T-helper 22 cell (primary cell): Measurements from ENCODE around the gene MICU2.

Experiments used
- DNase-seq: peaks from one replicate; pipeline ENCODE4 v3.0.0-alpha.2; 2020; ENCODE audit warnings: low read depth

MICU2 gene

GRCh38 chr13:21544515-21544914 lies 59.5 kb downstream of the MICU2 start:
- DNase-seq: no peak

GRCh38 chr13:21542563-21542962 lies 61.4 kb downstream of the MICU2 start:
- DNase-seq: no peak

- DNase-seq: no peak
These were observed 62.0 kb downstream of the MICU2 start for GRCh38 chr13:21541980-21542379.

GRCh38 chr13:21541271-21541670 lies 62.7 kb downstream of the MICU2 start:
- no peak for DNase-seq

- DNase-seq: no peak
These were observed 64.3 kb downstream of the MICU2 start for GRCh38 chr13:21539687-21540086.

GRCh38 chr13:21538753-21539152 lies 65.2 kb downstream of the MICU2 start:
- DNase-seq: no peak

- no peak for DNase-seq
These were observed 65.7 kb downstream of the MICU2 start for GRCh38 chr13:21538280-21538679.

GRCh38 chr13:21537105-21537504 lies 66.9 kb downstream of the MICU2 start:
- no peak for DNase-seq

- DNase-seq: no peak
These were observed 69.2 kb downstream of the MICU2 start for GRCh38 chr13:21534760-21535159.

GRCh38 chr13:21531455-21531854 lies 72.5 kb downstream of the MICU2 start:
- no peak for DNase-seq

- no peak for DNase-seq
These were observed 73.3 kb downstream of the MICU2 start for GRCh38 chr13:21530656-21531055.

GRCh38 chr13:21529146-21529893 lies 74.7 kb downstream of the MICU2 start:
- no peak for DNase-seq

- no peak for DNase-seq
These were observed 75.4 kb downstream of the MICU2 start for GRCh38 chr13:21528616-21529015.

- DNase-seq: no peak
These were observed 77.0 kb downstream of the MICU2 start for GRCh38 chr13:21526707-21527540.

GRCh38 chr13:21522847-21523246 lies 81.1 kb downstream of the MICU2 start:
- no peak for DNase-seq

- no peak for DNase-seq
These were observed 81.8 kb downstream of the MICU2 start for GRCh38 chr13:21522130-21522529.

- no peak for DNase-seq
These were observed 85.3 kb downstream of the MICU2 start for GRCh38 chr13:21518617-21519144.

- no peak for DNase-seq
These were observed 86.4 kb downstream of the MICU2 start for GRCh38 chr13:21517576-21517975.

GRCh38 chr13:21516805-21517204 lies 87.2 kb downstream of the MICU2 start:
- no peak for DNase-seq

- DNase-seq: no peak
These were observed 92.1 kb downstream of the MICU2 start for GRCh38 chr13:21511849-21512248.

GRCh38 chr13:21504379-21504778 lies 99.6 kb downstream of the MICU2 start:
- no peak for DNase-seq

- DNase-seq: no peak
These were observed 102.3 kb downstream of the MICU2 start for GRCh38 chr13:21501686-21502085.

- DNase-seq: no peak
These were observed 117.6 kb downstream of the MICU2 start for GRCh38 chr13:21486322-21486721.
